ENCODE measurements around the gene MYH13. TPM values are rescaled to one million over a fixed set of nuclear protein-coding genes. Genes with fewer than 3 reads are reported as not detected.

MYH13 gene
- total RNA-seq, 1 donor from 2014 or later: not detected

GRCh38 chr17:10349403-10349802 lies 23.4 kb downstream of the MYH13 start:
- H3K27ac ChIP-seq (replicated peaks): no peak overlapping the region
- no peak for TF ChIP-seq CTCF (IDR thresholded peaks at IDR 0.05; ENCODE audit: borderline replicate concordance)
- no peaks in the 10 kb centered on the region for H3K4me1 ChIP-seq
- no peaks in the 10 kb centered on the region for H3K9me3 ChIP-seq (replicated peaks)
- intact Hi-C loops (cut with micrococcal nuclease): no loop called here
- H3K36me3 ChIP-seq: no peaks in the 10 kb centered on the region
- no peaks in the 10 kb centered on the region for H3K27me3 ChIP-seq (ENCODE audit: low read depth)
- no peak overlapping the region for H3K4me3 ChIP-seq
- no peak for DNase-seq

- H3K27ac ChIP-seq (replicated peaks): no peak overlapping the region
- intact Hi-C loops (cut with micrococcal nuclease): no loop called here
Measured at GRCh38 chr17:10344816-10345215, 28.0 kb downstream of the MYH13 start.

GRCh38 chr17:10339051-10339450 lies 33.8 kb downstream of the MYH13 start:
- H3K4me3 ChIP-seq: no peak overlapping the region
- no peaks in the 10 kb centered on the region for H3K4me1 ChIP-seq
- no peak for TF ChIP-seq CTCF (IDR thresholded peaks at IDR 0.05; ENCODE audit: borderline replicate concordance)
- H3K36me3 ChIP-seq: no peaks in the 10 kb centered on the region
- peaks cover 14% of the 10 kb centered on the region for H3K27me3 ChIP-seq (ENCODE audit: low read depth)
- intact Hi-C loops (cut with micrococcal nuclease): no loop called here
- no peaks in the 10 kb centered on the region for H3K9me3 ChIP-seq (replicated peaks)
- H3K27ac ChIP-seq (replicated peaks): no peak overlapping the region
- no peak for DNase-seq

More at GRCh38 chr17:10344816-10345215, 28.0 kb downstream of the MYH13 start:
- Histone ChIP-seq H3K27me3 (ENCODE audit: low read depth) (peaks cover 7% of the 10 kb centered on the region), H3K36me3 (no peaks in the 10 kb centered on the region), H3K9me3 (replicated peaks) (no peaks in the 10 kb centered on the region), H3K4me3 (no peak overlapping the region), H3K4me1 (no peaks in the 10 kb centered on the region)
- no peak for DNase-seq
- TF ChIP-seq CTCF (IDR thresholded peaks at IDR 0.05; ENCODE audit: borderline replicate concordance): no peak

- no peaks in the 10 kb centered on the region for H3K9me3 ChIP-seq (replicated peaks)
- intact Hi-C loops (cut with micrococcal nuclease): no loop called here
- DNase-seq: no peak
- H3K4me1 ChIP-seq: no peaks in the 10 kb centered on the region
- no peak for TF ChIP-seq CTCF (IDR thresholded peaks at IDR 0.05; ENCODE audit: borderline replicate concordance)
- no peaks in the 10 kb centered on the region for H3K36me3 ChIP-seq
- no peak overlapping the region for H3K27ac ChIP-seq (replicated peaks)
- H3K27me3 ChIP-seq (ENCODE audit: low read depth): peaks cover 18% of the 10 kb centered on the region
- H3K4me3 ChIP-seq: no peak overlapping the region
Measured at GRCh38 chr17:10337976-10338375, 34.8 kb downstream of the MYH13 start.

GRCh38 chr17:10337136-10337535 lies 35.7 kb downstream of the MYH13 start:
- Histone ChIP-seq H3K4me3 (no peak overlapping the region), H3K27me3 (ENCODE audit: low read depth) (peaks cover 26% of the 10 kb centered on the region), H3K4me1 (no peaks in the 10 kb centered on the region), H3K36me3 (no peaks in the 10 kb centered on the region), H3K27ac (replicated peaks) (no peak overlapping the region), H3K9me3 (replicated peaks) (no peaks in the 10 kb centered on the region)
- intact Hi-C loops (cut with micrococcal nuclease): no loop called here
- DNase-seq: no peak
- no peak for TF ChIP-seq CTCF (IDR thresholded peaks at IDR 0.05; ENCODE audit: borderline replicate concordance)

- no peak overlapping the region for H3K4me3 ChIP-seq
- H3K36me3 ChIP-seq: no peaks in the 10 kb centered on the region
- no peaks in the 10 kb centered on the region for H3K9me3 ChIP-seq (replicated peaks)
- DNase-seq: no peak
- intact Hi-C loops (cut with micrococcal nuclease): no loop called here
- H3K27me3 ChIP-seq (ENCODE audit: low read depth): peaks cover 34% of the 10 kb centered on the region
- no peak overlapping the region for H3K27ac ChIP-seq (replicated peaks)
- no peak for TF ChIP-seq CTCF (IDR thresholded peaks at IDR 0.05; ENCODE audit: borderline replicate concordance)
- no peaks in the 10 kb centered on the region for H3K4me1 ChIP-seq
Measured at GRCh38 chr17:10336393-10336792, 36.4 kb downstream of the MYH13 start.

Data from left ventricle myocardium inferior (tissue), 1 donor.